VCaP (cell line): Measurements from ENCODE around the gene SAP30L.

Source experiments
- H3K27ac ChIP-seq: fragments of 450-650 bp; 2 replicates; pipeline ENCODE4 v1.5.1; 2017
- TF ChIP-seq, protein P1 (sequence below): fragments of 450-650 bp; conservative IDR thresholded peaks from 2 replicates; pipeline ENCODE4 v1.5.1; 2017; ENCODE audit warnings: mild to moderate bottlenecking, moderate library complexity

The SAP30L gene

DNA sequence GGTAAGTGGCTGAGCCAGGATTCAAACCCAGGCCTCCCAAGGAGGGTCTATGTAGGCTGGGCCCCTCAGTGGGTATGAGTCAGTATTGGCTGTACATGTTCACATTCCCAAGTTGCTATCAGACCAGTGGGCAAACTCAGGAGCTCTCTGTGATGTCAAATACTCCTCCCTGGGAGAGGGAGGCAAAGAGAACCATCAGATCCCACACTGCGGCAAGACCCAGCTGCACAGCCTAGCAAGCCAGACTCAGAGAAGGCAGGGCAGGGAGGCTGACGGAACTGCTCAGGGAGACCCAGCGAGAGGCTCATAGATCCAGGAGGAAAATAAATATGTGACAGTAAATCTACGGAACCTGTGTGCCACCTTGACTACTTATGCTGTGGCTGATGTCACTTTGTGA is 42.6 kb upstream of the SAP30L start:
- TF ChIP-seq, protein P1, sequence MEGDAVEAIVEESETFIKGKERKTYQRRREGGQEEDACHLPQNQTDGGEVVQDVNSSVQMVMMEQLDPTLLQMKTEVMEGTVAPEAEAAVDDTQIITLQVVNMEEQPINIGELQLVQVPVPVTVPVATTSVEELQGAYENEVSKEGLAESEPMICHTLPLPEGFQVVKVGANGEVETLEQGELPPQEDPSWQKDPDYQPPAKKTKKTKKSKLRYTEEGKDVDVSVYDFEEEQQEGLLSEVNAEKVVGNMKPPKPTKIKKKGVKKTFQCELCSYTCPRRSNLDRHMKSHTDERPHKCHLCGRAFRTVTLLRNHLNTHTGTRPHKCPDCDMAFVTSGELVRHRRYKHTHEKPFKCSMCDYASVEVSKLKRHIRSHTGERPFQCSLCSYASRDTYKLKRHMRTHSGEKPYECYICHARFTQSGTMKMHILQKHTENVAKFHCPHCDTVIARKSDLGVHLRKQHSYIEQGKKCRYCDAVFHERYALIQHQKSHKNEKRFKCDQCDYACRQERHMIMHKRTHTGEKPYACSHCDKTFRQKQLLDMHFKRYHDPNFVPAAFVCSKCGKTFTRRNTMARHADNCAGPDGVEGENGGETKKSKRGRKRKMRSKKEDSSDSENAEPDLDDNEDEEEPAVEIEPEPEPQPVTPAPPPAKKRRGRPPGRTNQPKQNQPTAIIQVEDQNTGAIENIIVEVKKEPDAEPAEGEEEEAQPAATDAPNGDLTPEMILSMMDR, result no peak
- H3K27ac ChIP-seq, result no peak overlapping the region

- TF ChIP-seq, protein P1, result no peak
- H3K27ac ChIP-seq, result no peak overlapping the region
These were observed 41.9 kb upstream of the SAP30L start for GRCh38 chr5:154403776-154404387.

DNA sequence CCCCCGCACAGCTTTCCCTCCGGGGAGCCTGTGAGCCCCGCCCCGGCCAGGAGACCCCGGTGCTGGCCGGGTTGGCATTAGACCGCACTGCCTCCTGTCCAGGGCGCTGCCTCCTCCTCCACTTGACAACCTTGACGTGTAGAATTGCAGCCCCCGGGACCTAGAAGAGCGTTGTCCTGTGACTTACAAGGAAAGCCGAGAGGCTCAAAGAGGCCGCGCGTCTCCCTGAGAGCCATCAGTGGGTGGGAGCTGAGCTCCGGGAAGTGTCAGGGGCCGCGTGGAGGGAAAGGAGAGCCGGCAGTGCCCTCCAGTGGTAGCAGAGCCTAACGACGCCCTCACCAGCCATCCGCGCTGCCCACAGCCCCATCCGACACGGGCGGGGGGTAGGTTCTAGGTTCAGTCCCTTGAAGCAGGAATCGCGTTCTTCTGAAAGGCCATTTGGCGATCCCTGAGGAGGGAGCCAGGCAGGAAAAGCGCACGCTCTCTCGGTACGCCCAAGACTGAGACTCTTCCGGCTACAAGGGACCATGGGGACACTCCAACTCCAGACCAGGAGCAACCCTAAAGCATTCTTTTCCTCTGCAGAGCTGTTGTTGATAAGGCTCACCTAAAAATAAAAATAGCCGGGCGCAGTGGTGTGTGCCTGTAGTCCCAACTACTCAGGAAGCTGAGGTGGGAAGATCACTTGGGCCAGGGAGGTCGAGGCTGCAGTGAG is 40.6 kb upstream of the SAP30L start:
- TF ChIP-seq, protein P1, result peak; percentile 89
- H3K27ac ChIP-seq, result peak overlapping the region; percentile 39; the same call in 1 of the 2 replicates

- H3K27ac ChIP-seq, result no peak overlapping the region
- TF ChIP-seq, protein P1, result no peak
These were observed 39.6 kb upstream of the SAP30L start for GRCh38 chr5:154406231-154406630.

- TF ChIP-seq, protein P1, result no peak
- no peak overlapping the region for H3K27ac ChIP-seq
These were observed 39.0 kb upstream of the SAP30L start for GRCh38 chr5:154406826-154407225.

DNA sequence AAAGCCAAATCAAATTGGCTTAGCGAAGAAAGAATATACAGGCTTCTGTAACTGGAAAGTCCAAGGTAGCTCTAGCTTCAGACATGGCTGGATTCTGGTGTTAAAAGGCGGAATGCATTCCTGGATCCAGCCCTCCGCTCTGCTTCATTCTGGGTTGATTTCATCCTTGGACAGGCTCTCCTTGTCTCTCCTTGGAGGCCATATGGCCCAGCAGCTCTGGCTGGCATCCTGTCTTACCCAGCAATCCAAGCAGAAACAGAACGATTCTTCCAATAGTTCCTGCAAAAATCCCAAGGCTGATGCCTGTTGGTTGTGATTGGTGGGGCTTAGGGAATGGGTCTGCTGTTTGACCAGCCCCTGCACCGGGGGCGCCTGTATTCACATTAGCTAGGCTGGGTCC is 37.0 kb upstream of the SAP30L start:
- TF ChIP-seq, protein P1, result no peak
- no peak overlapping the region for H3K27ac ChIP-seq

GRCh38 chr5:154409230-154409840 is 36.5 kb upstream of the SAP30L start:
- H3K27ac ChIP-seq, result no peak overlapping the region
- TF ChIP-seq, protein P1, result no peak
